ENCODE results near the gene GCN1.

DNA sequence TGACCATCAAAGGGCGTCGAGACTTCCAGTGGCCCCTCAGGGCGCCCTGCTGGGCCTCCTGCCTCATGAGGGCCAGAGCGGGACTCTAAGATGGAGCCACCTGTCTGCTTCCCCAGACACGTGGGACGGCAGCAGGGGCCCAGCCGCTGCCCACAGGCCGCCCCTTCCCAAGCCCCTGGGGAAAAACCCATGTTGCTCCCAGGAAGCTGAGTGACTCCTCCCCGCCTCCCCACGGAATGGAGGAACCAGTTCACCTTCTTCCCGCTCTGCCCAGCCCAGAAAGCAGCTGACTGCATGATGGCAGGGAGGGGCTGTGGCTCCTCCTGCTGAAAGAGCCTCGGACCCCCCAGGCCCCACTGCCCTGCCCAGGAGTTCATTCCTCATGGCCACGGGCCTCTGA is 92.9 kb downstream of the GCN1 start:
- TF ChIP-seq, protein P1, sequence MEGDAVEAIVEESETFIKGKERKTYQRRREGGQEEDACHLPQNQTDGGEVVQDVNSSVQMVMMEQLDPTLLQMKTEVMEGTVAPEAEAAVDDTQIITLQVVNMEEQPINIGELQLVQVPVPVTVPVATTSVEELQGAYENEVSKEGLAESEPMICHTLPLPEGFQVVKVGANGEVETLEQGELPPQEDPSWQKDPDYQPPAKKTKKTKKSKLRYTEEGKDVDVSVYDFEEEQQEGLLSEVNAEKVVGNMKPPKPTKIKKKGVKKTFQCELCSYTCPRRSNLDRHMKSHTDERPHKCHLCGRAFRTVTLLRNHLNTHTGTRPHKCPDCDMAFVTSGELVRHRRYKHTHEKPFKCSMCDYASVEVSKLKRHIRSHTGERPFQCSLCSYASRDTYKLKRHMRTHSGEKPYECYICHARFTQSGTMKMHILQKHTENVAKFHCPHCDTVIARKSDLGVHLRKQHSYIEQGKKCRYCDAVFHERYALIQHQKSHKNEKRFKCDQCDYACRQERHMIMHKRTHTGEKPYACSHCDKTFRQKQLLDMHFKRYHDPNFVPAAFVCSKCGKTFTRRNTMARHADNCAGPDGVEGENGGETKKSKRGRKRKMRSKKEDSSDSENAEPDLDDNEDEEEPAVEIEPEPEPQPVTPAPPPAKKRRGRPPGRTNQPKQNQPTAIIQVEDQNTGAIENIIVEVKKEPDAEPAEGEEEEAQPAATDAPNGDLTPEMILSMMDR (IDR thresholded peaks at IDR 0.05; ENCODE audit: poor library complexity), result no peak
- TF ChIP-seq EZH2 (IDR thresholded peaks at IDR 0.05; ENCODE audit: borderline replicate concordance), result no peak
- no peak for TF ChIP-seq EZH2phosphoT487 (IDR thresholded peaks at IDR 0.05; ENCODE audit: low read depth, severe bottlenecking, unreplicated experiment)
